ENCODE results near the gene CYP19A1.

GRCh38 chr15:51359981-51360380 lies 21.6 kb upstream of the CYP19A1 start:
- TF ChIP-seq CTCF (IDR thresholded peaks at IDR 0.05) (no peak), POLR2AphosphoS5 (IDR thresholded peaks at IDR 0.05) (no peak), EP300 (IDR thresholded peaks at IDR 0.05) (no peak)
